Measurements from ENCODE around the gene MARCHF9. TPM values are rescaled to one million over a fixed set of nuclear protein-coding genes. Genes with fewer than 3 reads are reported as not detected.

The MARCHF9 gene
- total RNA-seq (2021) (18.9 and 21.2 TPM in 2 replicates), Bru-seq, nascent RNA (percentile 48 among the genes with signal in this experiment), BruChase-seq, experiment 1, labeled RNA remaining after a 2-hour chase (percentile 61 among the genes with signal in this experiment), BruChase-seq, experiment 2, labeled RNA remaining after a 6-hour chase (percentile 75 among the genes with signal in this experiment)
- long read RNA-seq, partial matches to known transcripts: 0 of 5 reads
- long read RNA-seq, other reads (novel, unspliced or antisense): 3 of 5 reads

GRCh38 chr12:57754411-57755193 is at the start of gene MARCHF9:
TSS of gene MARCHF9 (plus strand) at chr12:57755103. CDS start at chr12:57755529, 426 bp downstream.
- ChIA-PET POLR2A (ENCODE audit: unreplicated experiment) (interaction anchor here (0.7 kb wide), 1 partner anchor 12 kb away, joined by 6 read pairs; no protein-coding TSS in a partner anchor), CTCF (no interaction called here)
- H4K20me1 ChIP-seq (ENCODE audit: insufficient read depth): no peaks in the 10 kb centered on the region; the same call in 1 of the 2 replicates
- TF ChIP-seq EZH2 (IDR thresholded peaks at IDR 0.05; ENCODE audit: low read depth) (no peak), CTCF (conservative IDR thresholded peaks at IDR 0.05) (no peak)
- no peaks in the 10 kb centered on the region for H3K9me2 ChIP-seq (ENCODE audit: insufficient read depth)
- no peaks in the 10 kb centered on the region for H3K9me3 ChIP-seq (ENCODE audit: insufficient read depth, low read depth)
- H3K4me1 ChIP-seq (replicated peaks; ENCODE audit: insufficient read depth): peaks cover 27% of the 10 kb centered on the region
- H3K4me3 ChIP-seq: peak within 1 kb of the TSS; percentile 68
- peaks cover 13% of the 10 kb centered on the region; the same call in 1 of the 2 replicates for H3F3A ChIP-seq (ENCODE audit: insufficient read depth, low read depth)
- no peak within 1 kb of the TSS for H3K27ac ChIP-seq
- peak within 1 kb of the TSS; percentile 83 for H2AFZ ChIP-seq
- intact Hi-C loops (cut with micrococcal nuclease; ENCODE audit: unreplicated experiment): loop anchor here (2.0 kb wide), 1 partner anchor 18 kb away; the partner anchor contains the start of genes EEF1AKMT3 and METTL1
- H3K36me3 ChIP-seq (ENCODE audit: low read depth): peaks cover 8% of the 10 kb centered on the region
- no TSS peak for BruUV-seq (replicated peaks)
- peak; percentile 62 to 83 for DNase-seq
- H3K79me2 ChIP-seq (ENCODE audit: low read depth): peaks cover 23% of the 10 kb centered on the region
- H3K27me3 ChIP-seq (ENCODE audit: insufficient read depth, low read depth): no peaks in the 10 kb centered on the region
- H3K4me2 ChIP-seq: peak within 1 kb of the TSS; percentile 93

GRCh38 chr12:57707250-57707649 is 47.7 kb upstream of the MARCHF9 start:
- Histone ChIP-seq H3K27ac (no peak overlapping the region), H3K79me2 (ENCODE audit: low read depth) (no peaks in the 10 kb centered on the region), H3K9me2 (ENCODE audit: insufficient read depth) (no peaks in the 10 kb centered on the region), H3K4me3 (no peak overlapping the region), H3K9me3 (ENCODE audit: insufficient read depth, low read depth) (peaks cover 4% of the 10 kb centered on the region; the same call in 1 of the 2 replicates), H3K27me3 (ENCODE audit: insufficient read depth, low read depth) (no peaks in the 10 kb centered on the region), H3F3A (ENCODE audit: insufficient read depth, low read depth) (no peaks in the 10 kb centered on the region; the same call in 1 of the 2 replicates), H2AFZ (no peak overlapping the region), H3K36me3 (ENCODE audit: low read depth) (peaks cover 11% of the 10 kb centered on the region), H4K20me1 (ENCODE audit: insufficient read depth) (no peaks in the 10 kb centered on the region), H3K4me1 (replicated peaks; ENCODE audit: insufficient read depth) (no peaks in the 10 kb centered on the region), H3K4me2 (no peak overlapping the region)
- ChIA-PET CTCF (no interaction called here), POLR2A (ENCODE audit: unreplicated experiment) (no interaction called here)
- DNase-seq: no peak
- TF ChIP-seq CTCF (conservative IDR thresholded peaks at IDR 0.05): no peak
- TF ChIP-seq EZH2 (IDR thresholded peaks at IDR 0.05; ENCODE audit: low read depth): no peak
- BruUV-seq (replicated peaks): no TSS peak
- intact Hi-C loops (cut with micrococcal nuclease; ENCODE audit: unreplicated experiment): no loop called here

- Histone ChIP-seq H3K36me3 (ENCODE audit: low read depth) (peaks cover 11% of the 10 kb centered on the region), H3K4me2 (no peak overlapping the region), H3K4me1 (replicated peaks; ENCODE audit: insufficient read depth) (no peaks in the 10 kb centered on the region), H3K9me2 (ENCODE audit: insufficient read depth) (no peaks in the 10 kb centered on the region), H3K27ac (no peak overlapping the region), H3K9me3 (ENCODE audit: insufficient read depth, low read depth) (peaks cover 4% of the 10 kb centered on the region; the same call in 1 of the 2 replicates), H3K27me3 (ENCODE audit: insufficient read depth, low read depth) (no peaks in the 10 kb centered on the region), H3K4me3 (no peak overlapping the region), H2AFZ (no peak overlapping the region), H3K79me2 (ENCODE audit: low read depth) (no peaks in the 10 kb centered on the region), H4K20me1 (ENCODE audit: insufficient read depth) (no peaks in the 10 kb centered on the region), H3F3A (ENCODE audit: insufficient read depth, low read depth) (no peaks in the 10 kb centered on the region; the same call in 1 of the 2 replicates)
- BruUV-seq (replicated peaks): no TSS peak
- ChIA-PET POLR2A (ENCODE audit: unreplicated experiment) (no interaction called here), CTCF (no interaction called here)
- TF ChIP-seq EZH2 (IDR thresholded peaks at IDR 0.05; ENCODE audit: low read depth) (no peak), CTCF (conservative IDR thresholded peaks at IDR 0.05) (no peak)
- no peak for DNase-seq
- intact Hi-C loops (cut with micrococcal nuclease; ENCODE audit: unreplicated experiment): no loop called here
Observed at GRCh38 chr12:57708296-57708695, 46.6 kb upstream of the MARCHF9 start.
